ENCODE measurements around the gene KANSL1L.

DNA sequence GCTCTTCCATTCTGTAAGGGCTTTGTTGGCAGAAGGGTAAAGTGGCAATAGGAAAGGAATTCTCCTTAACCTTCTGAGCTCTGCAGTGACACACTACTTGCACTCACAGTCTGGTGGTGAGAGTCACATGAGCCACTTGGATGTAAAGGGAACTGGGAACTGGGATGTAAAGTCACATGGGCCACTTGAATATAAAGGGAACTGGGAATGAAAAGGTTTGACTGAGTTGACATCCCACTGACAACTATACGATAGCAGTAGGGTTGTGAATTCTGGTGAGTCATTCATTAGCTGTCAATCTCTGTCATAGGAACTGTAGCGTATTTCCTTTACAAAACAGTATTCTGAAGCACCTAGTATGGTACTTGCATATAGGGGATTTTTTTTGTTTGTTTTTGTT is 163.3 kb downstream of the KANSL1L start:
- TF ChIP-seq, protein P1, sequence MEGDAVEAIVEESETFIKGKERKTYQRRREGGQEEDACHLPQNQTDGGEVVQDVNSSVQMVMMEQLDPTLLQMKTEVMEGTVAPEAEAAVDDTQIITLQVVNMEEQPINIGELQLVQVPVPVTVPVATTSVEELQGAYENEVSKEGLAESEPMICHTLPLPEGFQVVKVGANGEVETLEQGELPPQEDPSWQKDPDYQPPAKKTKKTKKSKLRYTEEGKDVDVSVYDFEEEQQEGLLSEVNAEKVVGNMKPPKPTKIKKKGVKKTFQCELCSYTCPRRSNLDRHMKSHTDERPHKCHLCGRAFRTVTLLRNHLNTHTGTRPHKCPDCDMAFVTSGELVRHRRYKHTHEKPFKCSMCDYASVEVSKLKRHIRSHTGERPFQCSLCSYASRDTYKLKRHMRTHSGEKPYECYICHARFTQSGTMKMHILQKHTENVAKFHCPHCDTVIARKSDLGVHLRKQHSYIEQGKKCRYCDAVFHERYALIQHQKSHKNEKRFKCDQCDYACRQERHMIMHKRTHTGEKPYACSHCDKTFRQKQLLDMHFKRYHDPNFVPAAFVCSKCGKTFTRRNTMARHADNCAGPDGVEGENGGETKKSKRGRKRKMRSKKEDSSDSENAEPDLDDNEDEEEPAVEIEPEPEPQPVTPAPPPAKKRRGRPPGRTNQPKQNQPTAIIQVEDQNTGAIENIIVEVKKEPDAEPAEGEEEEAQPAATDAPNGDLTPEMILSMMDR (IDR thresholded peaks at IDR 0.05), result no peak
- no peak for TF ChIP-seq POLR2A (IDR thresholded peaks at IDR 0.05)

All from uterus (tissue), 2 donors.